Measurements from ENCODE around the gene NXT1. TPM values are rescaled to one million over a fixed set of nuclear protein-coding genes. Genes with fewer than 3 reads are reported as not detected.

Gene NXT1
- total RNA-seq, 1 donor from 2014 or later: 17.9 TPM

- Histone ChIP-seq H3K4me2 (ENCODE audit: low read length) (no peak overlapping the region), H3K27ac (ENCODE audit: low read depth, low read length) (no peak overlapping the region), H4K20me1 (ENCODE audit: insufficient read depth, low read length) (no peaks in the 10 kb centered on the region), H3K27me3 (ENCODE audit: insufficient read depth, low read length) (peaks cover 3% of the 10 kb centered on the region), H3K9ac (ENCODE audit: low read length) (no peak overlapping the region), H3K4me3 (ENCODE audit: insufficient read depth, low read depth, low read length) (no peak overlapping the region), H3K79me2 (ENCODE audit: insufficient read depth, low read length) (no peaks in the 10 kb centered on the region), H2AFZ (ENCODE audit: low read depth, low read length) (no peak overlapping the region), H3K36me3 (ENCODE audit: insufficient read depth, low read length) (no peaks in the 10 kb centered on the region), H3K9me3 (ENCODE audit: insufficient read depth, low read depth, low read length) (peaks cover 4% of the 10 kb centered on the region), H3K4me1 (ENCODE audit: insufficient read depth, low read length) (no peaks in the 10 kb centered on the region)
- FAIRE-seq: no peak
- Mint-ChIP-seq H3K27me3 (ENCODE audit: low read depth, unreplicated experiment) (peaks cover 17% of the 10 kb centered on the region), H3K9me3 (ENCODE audit: unreplicated experiment) (peaks cover 6% of the 10 kb centered on the region), H3K36me3 (ENCODE audit: low read depth, unreplicated experiment) (peaks cover 4% of the 10 kb centered on the region), H3K27ac (ENCODE audit: unreplicated experiment) (no peak overlapping the region), H3K4me3 (ENCODE audit: unreplicated experiment) (no peak overlapping the region), H3K4me1 (ENCODE audit: low read depth, unreplicated experiment) (no peaks in the 10 kb centered on the region)
- TF ChIP-seq EZH2 (IDR thresholded peaks at IDR 0.05; ENCODE audit: insufficient read depth, low read length): no peak
- TF ChIP-seq CTCF (IDR thresholded peaks at IDR 0.05; ENCODE audit: insufficient read depth, low read depth, low read length): no peak
- DNase-seq (ENCODE audit: low read depth): no peak
Measured at GRCh38 chr20:23318347-23318746, 32.2 kb upstream of the NXT1 start.

GRCh38 chr20:23320317-23320716 lies 30.3 kb upstream of the NXT1 start:
- H3K4me1 Mint-ChIP-seq (ENCODE audit: low read depth, unreplicated experiment): no peaks in the 10 kb centered on the region
- Histone ChIP-seq H3K4me2 (ENCODE audit: low read length) (no peak overlapping the region), H3K9ac (ENCODE audit: low read length) (no peak overlapping the region), H3K4me3 (ENCODE audit: insufficient read depth, low read depth, low read length) (no peak overlapping the region), H3K79me2 (ENCODE audit: insufficient read depth, low read length) (no peaks in the 10 kb centered on the region), H3K4me1 (ENCODE audit: insufficient read depth, low read length) (no peaks in the 10 kb centered on the region), H4K20me1 (ENCODE audit: insufficient read depth, low read length) (no peaks in the 10 kb centered on the region), H2AFZ (ENCODE audit: low read depth, low read length) (no peak overlapping the region), H3K27ac (ENCODE audit: low read depth, low read length) (no peak overlapping the region), H3K27me3 (ENCODE audit: insufficient read depth, low read length) (peaks cover 3% of the 10 kb centered on the region), H3K36me3 (ENCODE audit: insufficient read depth, low read length) (no peaks in the 10 kb centered on the region), H3K9me3 (ENCODE audit: insufficient read depth, low read depth, low read length) (peaks cover 4% of the 10 kb centered on the region)
- peaks cover 4% of the 10 kb centered on the region for H3K36me3 Mint-ChIP-seq (ENCODE audit: low read depth, unreplicated experiment)
- H3K9me3 Mint-ChIP-seq (ENCODE audit: unreplicated experiment): peaks cover 6% of the 10 kb centered on the region
- H3K4me3 Mint-ChIP-seq (ENCODE audit: unreplicated experiment): no peak overlapping the region
- H3K27ac Mint-ChIP-seq (ENCODE audit: unreplicated experiment): no peak overlapping the region
- peak; percentile 23 for FAIRE-seq
- DNase-seq (ENCODE audit: low read depth): no peak
- TF ChIP-seq CTCF (IDR thresholded peaks at IDR 0.05; ENCODE audit: insufficient read depth, low read depth, low read length) (peak; percentile 32), EZH2 (IDR thresholded peaks at IDR 0.05; ENCODE audit: insufficient read depth, low read length) (no peak)
- H3K27me3 Mint-ChIP-seq (ENCODE audit: low read depth, unreplicated experiment): peaks cover 23% of the 10 kb centered on the region

- Mint-ChIP-seq H3K27ac (ENCODE audit: unreplicated experiment) (no peak overlapping the region), H3K4me3 (ENCODE audit: unreplicated experiment) (no peak overlapping the region), H3K4me1 (ENCODE audit: low read depth, unreplicated experiment) (no peaks in the 10 kb centered on the region), H3K9me3 (ENCODE audit: unreplicated experiment) (no peaks in the 10 kb centered on the region), H3K36me3 (ENCODE audit: low read depth, unreplicated experiment) (peaks cover 5% of the 10 kb centered on the region), H3K27me3 (ENCODE audit: low read depth, unreplicated experiment) (peaks cover 11% of the 10 kb centered on the region)
- Histone ChIP-seq H3K27me3 (ENCODE audit: insufficient read depth, low read length) (no peaks in the 10 kb centered on the region), H2AFZ (ENCODE audit: low read depth, low read length) (no peak overlapping the region), H4K20me1 (ENCODE audit: insufficient read depth, low read length) (no peaks in the 10 kb centered on the region), H3K79me2 (ENCODE audit: insufficient read depth, low read length) (no peaks in the 10 kb centered on the region), H3K4me1 (ENCODE audit: insufficient read depth, low read length) (no peaks in the 10 kb centered on the region), H3K9me3 (ENCODE audit: insufficient read depth, low read depth, low read length) (peaks cover 4% of the 10 kb centered on the region), H3K9ac (ENCODE audit: low read length) (no peak overlapping the region), H3K27ac (ENCODE audit: low read depth, low read length) (no peak overlapping the region), H3K4me2 (ENCODE audit: low read length) (no peak overlapping the region), H3K36me3 (ENCODE audit: insufficient read depth, low read length) (no peaks in the 10 kb centered on the region), H3K4me3 (ENCODE audit: insufficient read depth, low read depth, low read length) (no peak overlapping the region)
- FAIRE-seq (no peak), DNase-seq (ENCODE audit: low read depth) (no peak)
- TF ChIP-seq EZH2 (IDR thresholded peaks at IDR 0.05; ENCODE audit: insufficient read depth, low read length): no peak
- TF ChIP-seq CTCF (IDR thresholded peaks at IDR 0.05; ENCODE audit: insufficient read depth, low read depth, low read length): no peak
Measured at GRCh38 chr20:23325107-23325506, 25.5 kb upstream of the NXT1 start.
